Activated gamma-delta T cell (primary cell): Measurements from ENCODE around the gene PHF13.
"Not testable (repeated sequence)": the region's sequence is repeated elsewhere in the genome, so short reads cannot be mapped to it uniquely, and the experiment has no call there.

Experiments used
- DNase-seq: peaks from one replicate; lab custom pipeline; 2025; lab: John Stamatoyannopoulos, UW

Gene PHF13

GRCh38 chr1:6628971-6629479, 15.5 kb downstream of the PHF13 start:
- no peak for DNase-seq

GRCh38 chr1:6630027-6630426, 16.5 kb downstream of the PHF13 start:
- DNase-seq: no peak

- no peak for DNase-seq
These were observed 17.5 kb downstream of the PHF13 start for GRCh38 chr1:6631058-6631457.

GRCh38 chr1:6632588-6633514, 19.3 kb downstream of the PHF13 start:
- no peak for DNase-seq

GRCh38 chr1:6634371-6635052, 21.0 kb downstream of the PHF13 start:
- no peak for DNase-seq

- DNase-seq: no peak
These were observed 21.8 kb downstream of the PHF13 start for GRCh38 chr1:6635161-6635909.

- no peak for DNase-seq
These were observed 22.6 kb downstream of the PHF13 start for GRCh38 chr1:6635910-6636760.

- DNase-seq: not testable (repeated sequence)
These were observed 23.2 kb downstream of the PHF13 start for GRCh38 chr1:6636778-6637177.

GRCh38 chr1:6637770-6638169, 24.2 kb downstream of the PHF13 start:
- no peak for DNase-seq

GRCh38 chr1:6638226-6638625, 24.7 kb downstream of the PHF13 start:
- no peak for DNase-seq

- not testable (repeated sequence) for DNase-seq
These were observed 27.3 kb downstream of the PHF13 start for GRCh38 chr1:6640867-6641266.

GRCh38 chr1:6645018-6645417, 31.5 kb downstream of the PHF13 start:
- no peak for DNase-seq

- no peak for DNase-seq
These were observed 33.1 kb downstream of the PHF13 start for GRCh38 chr1:6646499-6647148.

- DNase-seq: no peak
These were observed 35.0 kb downstream of the PHF13 start for GRCh38 chr1:6648556-6648955.

- DNase-seq: no peak
These were observed 38.4 kb downstream of the PHF13 start for GRCh38 chr1:6651909-6652308.

- DNase-seq: no peak
These were observed 39.5 kb downstream of the PHF13 start for GRCh38 chr1:6652986-6653385.

GRCh38 chr1:6653436-6654290, 40.1 kb downstream of the PHF13 start:
- no peak for DNase-seq

- no peak for DNase-seq
These were observed 43.6 kb downstream of the PHF13 start for GRCh38 chr1:6657138-6657537.

- no peak for DNase-seq
These were observed 45.0 kb downstream of the PHF13 start for GRCh38 chr1:6658359-6659060.
